Uterus (tissue), 2 donors: Measurements from ENCODE around the gene LRRC8C.

Experiments used
- POLR2A ChIP-seq, 2 donors: fragments of 450-650 bp; IDR thresholded peaks; one replicate each; pipeline ENCODE4 v1.6.1; 2016; ENCODE audit warnings: antibody characterized with exemption in 2 of 2, mild to moderate bottlenecking in 1 of 2, moderate library complexity in 1 of 2
- TF ChIP-seq, protein P1 (sequence below), 4 experiments: fragments of 200-600 bp in 2 of 4; fragments of 450-650 bp in 2 of 4; sonication (generic) in 2 of 4; IDR thresholded peaks; one replicate each; pipeline ENCODE4 v1.5.1; 2016 to 2019; ENCODE audit warnings: antibody characterized with exemption in 4 of 4, mild to moderate bottlenecking in 2 of 4, moderate library complexity in 1 of 4

DNA sequence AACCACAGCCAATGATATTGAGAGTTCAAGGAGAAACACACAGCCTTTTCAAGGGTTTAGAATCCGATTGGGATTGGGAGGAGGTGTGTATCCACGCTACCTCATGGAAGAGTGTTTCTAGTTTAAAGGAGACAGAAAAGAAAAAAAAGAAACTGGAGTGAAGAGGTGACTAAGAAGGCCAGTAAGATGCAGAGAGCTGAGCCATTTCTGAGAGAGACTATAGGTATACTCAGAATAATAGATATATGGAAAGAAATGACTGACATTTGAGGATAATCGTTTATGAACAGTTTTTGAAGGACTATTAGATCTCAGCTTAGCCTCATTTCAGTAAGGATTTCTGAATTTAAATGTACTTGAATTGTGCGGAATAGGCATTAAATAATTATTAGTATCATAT lies 42.8 kb downstream of the LRRC8C start:
- TF ChIP-seq, protein P1, sequence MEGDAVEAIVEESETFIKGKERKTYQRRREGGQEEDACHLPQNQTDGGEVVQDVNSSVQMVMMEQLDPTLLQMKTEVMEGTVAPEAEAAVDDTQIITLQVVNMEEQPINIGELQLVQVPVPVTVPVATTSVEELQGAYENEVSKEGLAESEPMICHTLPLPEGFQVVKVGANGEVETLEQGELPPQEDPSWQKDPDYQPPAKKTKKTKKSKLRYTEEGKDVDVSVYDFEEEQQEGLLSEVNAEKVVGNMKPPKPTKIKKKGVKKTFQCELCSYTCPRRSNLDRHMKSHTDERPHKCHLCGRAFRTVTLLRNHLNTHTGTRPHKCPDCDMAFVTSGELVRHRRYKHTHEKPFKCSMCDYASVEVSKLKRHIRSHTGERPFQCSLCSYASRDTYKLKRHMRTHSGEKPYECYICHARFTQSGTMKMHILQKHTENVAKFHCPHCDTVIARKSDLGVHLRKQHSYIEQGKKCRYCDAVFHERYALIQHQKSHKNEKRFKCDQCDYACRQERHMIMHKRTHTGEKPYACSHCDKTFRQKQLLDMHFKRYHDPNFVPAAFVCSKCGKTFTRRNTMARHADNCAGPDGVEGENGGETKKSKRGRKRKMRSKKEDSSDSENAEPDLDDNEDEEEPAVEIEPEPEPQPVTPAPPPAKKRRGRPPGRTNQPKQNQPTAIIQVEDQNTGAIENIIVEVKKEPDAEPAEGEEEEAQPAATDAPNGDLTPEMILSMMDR (IDR thresholded peaks at IDR 0.05), result no peak
- no peak for TF ChIP-seq POLR2A (IDR thresholded peaks at IDR 0.05)
